GM21447 (cell line): Measurements from ENCODE around the gene HCLS1.
"Not testable (repeated sequence)": the region's sequence is repeated elsewhere in the genome, so short reads cannot be mapped to it uniquely, and the experiment has no call there.

ENCODE experiments used
- ATAC-seq: cut with Tn5 transposase; IDR thresholded peaks from one replicate; pipeline ENCODE4 v1.9.1; 2021; ENCODE audit not compliant: unreplicated experiment

HCLS1 gene

GRCh38 chr3:121660356-121661171 is at the start of gene HCLS1:
HCLS1 (minus strand) TSS chr3:121660903; CDS start chr3:121658347, 2,556 bp downstream.
- ATAC-seq: peak; percentile 85

GRCh38 chr3:121710347-121710746 is 49.6 kb upstream of the HCLS1 start:
- ATAC-seq: no peak

- no peak for ATAC-seq
Measured at GRCh38 chr3:121707531-121708273, 47.0 kb upstream of the HCLS1 start.

- no peak for ATAC-seq
Measured at GRCh38 chr3:121705541-121705940, 44.8 kb upstream of the HCLS1 start.

GRCh38 chr3:121703973-121704372 is 43.3 kb upstream of the HCLS1 start:
- no peak for ATAC-seq

- ATAC-seq: no peak
Measured at GRCh38 chr3:121698901-121699300, 38.2 kb upstream of the HCLS1 start.

GRCh38 chr3:121698476-121698875 is 37.8 kb upstream of the HCLS1 start:
- ATAC-seq: no peak

GRCh38 chr3:121696186-121696585 is 35.5 kb upstream of the HCLS1 start:
- ATAC-seq: no peak

GRCh38 chr3:121692010-121692699 is 31.5 kb upstream of the HCLS1 start:
- ATAC-seq: no peak

GRCh38 chr3:121690777-121691405 is 30.2 kb upstream of the HCLS1 start:
- peak; percentile 76 for ATAC-seq

- not testable (repeated sequence) for ATAC-seq
Measured at GRCh38 chr3:121688747-121689146, 28.0 kb upstream of the HCLS1 start.

GRCh38 chr3:121681792-121682191 is 21.1 kb upstream of the HCLS1 start:
- ATAC-seq: no peak

- no peak for ATAC-seq
Measured at GRCh38 chr3:121677141-121677540, 16.4 kb upstream of the HCLS1 start.

- no peak for ATAC-seq
Measured at GRCh38 chr3:121670676-121671075, 10.0 kb upstream of the HCLS1 start.

- ATAC-seq: no peak
Measured at GRCh38 chr3:121667333-121667732, 6.6 kb upstream of the HCLS1 start.

GRCh38 chr3:121665488-121665887 is 4.8 kb upstream of the HCLS1 start:
- no peak for ATAC-seq

- no peak for ATAC-seq
Measured at GRCh38 chr3:121663171-121663847, 2.6 kb upstream of the HCLS1 start.

GRCh38 chr3:121662742-121663141 is 2.0 kb upstream of the HCLS1 start:
- no peak for ATAC-seq

- no peak for ATAC-seq
Measured at GRCh38 chr3:121661376-121661775, 673 bp upstream of the HCLS1 start.

- ATAC-seq: no peak
Measured at GRCh38 chr3:121659586-121659985, 1.1 kb downstream of the HCLS1 start.
